Stimulated activated CD8-positive, alpha-beta memory T cell treated with anti-CD3 and anti-CD28 coated beads, Interleukin-12 subunit alpha, Interleukin-12 subunit beta, amount 100 ng/mL, for 24 hours (primary cell): ENCODE measurements around the gene ACER3.
"Not testable (repeated sequence)": the region's sequence is repeated elsewhere in the genome, so short reads cannot be mapped to it uniquely, and the experiment has no call there.

ENCODE experiments used
- DNase-seq: peaks from one replicate; pipeline ENCODE4 v3.0.0-alpha.2; 2020; ENCODE audit errors: extremely low read depth

ACER3 gene

GRCh38 chr11:76872959-76873827 is 12.5 kb downstream of the ACER3 start:
- DNase-seq: no peak

- DNase-seq: no peak
Measured at GRCh38 chr11:76878014-76878413, 17.3 kb downstream of the ACER3 start.

- DNase-seq: no peak
Measured at GRCh38 chr11:76880314-76880713, 19.6 kb downstream of the ACER3 start.

- no peak for DNase-seq
Measured at GRCh38 chr11:76880956-76881355, 20.2 kb downstream of the ACER3 start.

GRCh38 chr11:76885390-76886097 is 24.8 kb downstream of the ACER3 start:
- DNase-seq: no peak

GRCh38 chr11:76888989-76889388 is 28.3 kb downstream of the ACER3 start:
- no peak for DNase-seq

- DNase-seq: no peak
Measured at GRCh38 chr11:76889411-76889975, 28.8 kb downstream of the ACER3 start.

- DNase-seq: no peak
Measured at GRCh38 chr11:76890329-76890728, 29.6 kb downstream of the ACER3 start.

- DNase-seq: no peak
Measured at GRCh38 chr11:76891285-76891684, 30.6 kb downstream of the ACER3 start.

- DNase-seq: no peak
Measured at GRCh38 chr11:76891793-76892192, 31.1 kb downstream of the ACER3 start.

GRCh38 chr11:76892306-76892705 is 31.6 kb downstream of the ACER3 start:
- no peak for DNase-seq

GRCh38 chr11:76897233-76897632 is 36.5 kb downstream of the ACER3 start:
- no peak for DNase-seq

GRCh38 chr11:76901144-76901543 is 40.4 kb downstream of the ACER3 start:
- no peak for DNase-seq

- DNase-seq: not testable (repeated sequence)
Measured at GRCh38 chr11:76901622-76902021, 40.9 kb downstream of the ACER3 start.

GRCh38 chr11:76902121-76903014 is 41.6 kb downstream of the ACER3 start:
- DNase-seq: no peak

GRCh38 chr11:76903325-76903724 is 42.6 kb downstream of the ACER3 start:
- no peak for DNase-seq

GRCh38 chr11:76910620-76911414 is 50.1 kb downstream of the ACER3 start:
- no peak for DNase-seq

GRCh38 chr11:76911415-76911808 is 50.7 kb downstream of the ACER3 start:
- no peak for DNase-seq

- DNase-seq: no peak
Measured at GRCh38 chr11:76916712-76917111, 56.0 kb downstream of the ACER3 start.

GRCh38 chr11:76918941-76919386 is 58.2 kb downstream of the ACER3 start:
- no peak for DNase-seq

- no peak for DNase-seq
Measured at GRCh38 chr11:76919467-76919866, 58.7 kb downstream of the ACER3 start.
